Endothelial cell of umbilical vein (primary cell): ENCODE data around the gene ALK. TPM values are rescaled to one million over a fixed set of nuclear protein-coding genes. Genes with fewer than 3 reads are reported as not detected.

Experiments used
- BruUV-seq: library from RNA; stranded (reverse); fragments of 400-500 nt; replicated peaks from 2 replicates; lab custom pipeline; 2021; lab: Mats Ljungman, UMichigan
- CTCF ChIA-PET: fragments of 300-600, 350-600 bp; sonication (Branson Sonifier 250); formaldehyde crosslinking; loops from one replicate; lab custom pipeline; 2021; ENCODE audit warnings: antibody characterized with exemption, inconsistent platforms; lab: Charles Lee
- POLR2A ChIA-PET: fragments of 300-600, 350-600 bp; sonication (Branson Sonifier 250); formaldehyde crosslinking; loops from one replicate; lab custom pipeline; 2021; ENCODE audit warnings: antibody characterized with exemption, inconsistent platforms; lab: Charles Lee
- DNase-seq: peaks from one replicate; pipeline ENCODE4 v3.0.0-alpha.2; 2011; ENCODE audit warnings: low read depth, low spot score
- FAIRE-seq: peaks from 2 replicates; lab custom pipeline; 2011; peaks lifted over from hg19 to GRCh38; lab: Jason Lieb, UNC
- H2AFZ ChIP-seq: 2 replicates; pipeline ENCODE4 v1.6.0; 2012; ENCODE audit warnings: low read depth, low read length, control low read depth, inconsistent platforms
- H3K27ac ChIP-seq: 2 replicates; pipeline ENCODE4 v1.5.1; 2011; ENCODE audit warnings: low read depth, mild to moderate bottlenecking, control low read depth, low read length, moderate library complexity; ENCODE audit not compliant: insufficient read depth
- H3K27me3 ChIP-seq, 2 experiments: 2 replicates each; pipeline versions ENCODE4 v1.6.0 to v1.6.1; 2011; ENCODE audit warnings: low read length in 2 of 2, mixed read lengths in 1 of 2; ENCODE audit not compliant: control insufficient read depth in 2 of 2, insufficient read depth in 2 of 2
- H3K36me3 ChIP-seq, 2 experiments: 2 replicates in 1 of 2; 3 replicates in 1 of 2; pipeline ENCODE4 v1.5.1; 2011; ENCODE audit warnings: low read length in 2 of 2, mild to moderate bottlenecking in 1 of 2, moderate library complexity in 1 of 2; ENCODE audit not compliant: control insufficient read depth in 2 of 2, insufficient read depth in 2 of 2; ENCODE audit errors: extremely low read depth in 1 of 2
- H3K4me1 ChIP-seq: 3 replicates; pipeline ENCODE4 v1.5.1; 2011; ENCODE audit warnings: mild to moderate bottlenecking, low read length; ENCODE audit not compliant: control insufficient read depth, insufficient read depth; ENCODE audit errors: extremely low read depth
- H3K4me2 ChIP-seq: 2 replicates; pipeline ENCODE4 v1.6.1; 2011; ENCODE audit warnings: low read length, control low read depth, mixed read lengths; ENCODE audit not compliant: insufficient read depth
- H3K4me3 ChIP-seq, 3 experiments: fragments of 200-600 bp in 1 of 3; sonication (generic), shearing (Covaris generic) in 1 of 3; replicated peaks in 1 of 3; 2 replicates each; pipeline ENCODE4 v1.5.1; 2011 to 2016; ENCODE audit warnings: control low read depth in 3 of 3, low read length in 3 of 3, mild to moderate bottlenecking in 2 of 3, inconsistent platforms in 1 of 3, low read depth in 1 of 3, moderate library complexity in 1 of 3; ENCODE audit not compliant: insufficient read depth in 1 of 3
- H3K79me2 ChIP-seq: 2 replicates; pipeline ENCODE4 v1.6.0; 2012; ENCODE audit warnings: low read length, inconsistent platforms; ENCODE audit not compliant: control insufficient read depth, insufficient read depth
- H3K9ac ChIP-seq: replicated peaks from 2 replicates; pipeline ENCODE3; 2011; ENCODE audit warnings: low read length, control low read depth; ENCODE audit not compliant: insufficient read depth; ENCODE audit errors: extremely low read depth
- H3K9me1 ChIP-seq: replicated peaks from 3 replicates; pipeline ENCODE4 v1.6.0; 2011; ENCODE audit warnings: mild to moderate bottlenecking, low read length; ENCODE audit not compliant: control insufficient read depth, insufficient read depth; ENCODE audit errors: extremely low read depth
- H3K9me3 ChIP-seq: replicated peaks from 2 replicates; pipeline ENCODE4 v1.5.1; 2012; ENCODE audit warnings: low read length, inconsistent platforms; ENCODE audit not compliant: control insufficient read depth, insufficient read depth
- H4K20me1 ChIP-seq: replicated peaks from 2 replicates; pipeline ENCODE3; 2011; ENCODE audit warnings: mild to moderate bottlenecking, low read length; ENCODE audit not compliant: control insufficient read depth, insufficient read depth; ENCODE audit errors: extremely low read depth
- CTCF ChIP-seq, 2 donors: IDR thresholded peaks; 1 replicate in 1 of 2; 2 replicates in 1 of 2; pipeline ENCODE4 v1.5.1; 2011; ENCODE audit warnings: low read length in 2 of 2, mild to moderate bottlenecking in 2 of 2, moderate library complexity in 2 of 2, control low read depth in 1 of 2, inconsistent platforms in 1 of 2, low read depth in 1 of 2; ENCODE audit not compliant: insufficient read depth in 1 of 2; ENCODE audit errors: extremely low read depth in 1 of 2
- EZH2 ChIP-seq: IDR thresholded peaks from 2 replicates; pipeline ENCODE4 v1.6.1; 2012; ENCODE audit warnings: borderline replicate concordance, low read depth, mild to moderate bottlenecking, moderate library complexity, low read length, inconsistent platforms; ENCODE audit not compliant: severe bottlenecking
- FOS ChIP-seq: IDR thresholded peaks from 2 replicates; pipeline ENCODE4 v1.6.1; 2011; ENCODE audit warnings: mild to moderate bottlenecking, low read length, moderate library complexity, borderline replicate concordance; ENCODE audit not compliant: insufficient read depth
- GATA2 ChIP-seq: IDR thresholded peaks from 2 replicates; pipeline ENCODE4 v1.7.0; 2011; ENCODE audit warnings: low read depth, mild to moderate bottlenecking, moderate library complexity, mixed read lengths, low read length; ENCODE audit not compliant: insufficient read length, insufficient read depth
- JUN ChIP-seq: IDR thresholded peaks from 2 replicates; pipeline ENCODE4 v1.6.1; 2011; ENCODE audit warnings: borderline replicate concordance, low read depth; ENCODE audit not compliant: insufficient read length, insufficient read depth
- MYC ChIP-seq: IDR thresholded peaks from one replicate; pipeline ENCODE4 v1.6.1; 2011; ENCODE audit warnings: mild to moderate bottlenecking, low read depth, low read length
- POLR2A ChIP-seq: IDR thresholded peaks from 2 replicates; pipeline ENCODE4 v1.6.1; 2012; ENCODE audit warnings: low read depth, mild to moderate bottlenecking, control low read depth, low read length
- POLR2AphosphoS5 ChIP-seq: IDR thresholded peaks from 2 replicates; pipeline ENCODE4 v1.6.1; 2012; ENCODE audit warnings: low read depth, mild to moderate bottlenecking, control low read depth, low read length, moderate library complexity; ENCODE audit not compliant: insufficient read depth
- dilution Hi-C: fragments of 300-500 bp; cut with MboI; formaldehyde crosslinking; loops from one replicate; pipeline ENCODE4 v1.15.0; 2019; ENCODE audit warnings: low sequenced_read_pairs; ENCODE audit not compliant: extremely low pct_ligation_motif_present
- intact Hi-C: fragments of 100-400 bp; cut with micrococcal nuclease; formaldehyde crosslinking; loops from one replicate; pipeline ENCODE4 v1.10.0; 2022
- polyA plus RNA-seq, 4 experiments: library from polyadenylated mRNA; depleted of rRNA in 3 of 4; stranded (reverse) in 3 of 4; unstranded in 1 of 4; fragments of >200 nt; gene quantifications; 2 replicates each; pipeline versions ENCODE4 v1.2.1 to v1.2.3, GENCODE V29; 2011 to 2012; ENCODE audit warnings: missing spikeins in 1 of 4
- total RNA-seq: library from RNA; stranded (reverse); gene quantifications from 2 replicates; pipeline ENCODE4 v1.2.3, GENCODE V29; 2021
- TF ChIP-seq, protein P1 (sequence below): IDR thresholded peaks from 2 replicates; pipeline ENCODE4 v1.6.1; 2011; ENCODE audit not compliant: insufficient read depth, insufficient read length

The ALK gene
- total and polyA plus RNA-seq, 2 donors (not counting 3 experiments of a cell fraction or from before 2014, with no cell fraction given): not detected

DNA sequence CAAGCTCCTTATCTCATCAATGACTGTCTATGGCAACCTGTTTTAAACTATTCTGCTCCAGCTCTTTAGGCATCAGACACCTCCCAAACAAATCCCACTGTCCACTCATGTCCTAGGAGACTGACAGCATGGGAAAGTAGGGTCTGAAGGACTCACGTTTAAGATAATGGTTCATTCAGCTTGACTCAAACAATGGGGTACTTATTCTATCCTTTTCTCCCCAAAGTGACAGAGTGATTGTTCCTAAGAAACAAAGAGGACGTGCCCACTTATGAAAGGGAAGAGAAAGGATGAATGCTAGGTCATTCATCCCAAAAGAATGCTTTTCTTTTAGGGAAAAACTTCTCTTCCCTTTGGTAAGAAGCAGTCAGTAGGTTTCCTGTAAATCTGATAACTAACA is 41.9 kb downstream of the ALK start:
- FAIRE-seq (no peak), DNase-seq (no peak)
- H3K27me3 ChIP-seq: no peaks in the 10 kb centered on the region
- H3K9me3 ChIP-seq: peaks cover 2% of the 10 kb centered on the region
- no peaks in the 10 kb centered on the region for H3K4me1 ChIP-seq
- no peaks in the 10 kb centered on the region for H3K36me3 ChIP-seq
- intact Hi-C loops: no loop called here
- H3K9me1 ChIP-seq: no peaks in the 10 kb centered on the region
- no peak overlapping the region for H3K4me3 ChIP-seq
- no peaks in the 10 kb centered on the region for H4K20me1 ChIP-seq
- dilution Hi-C loops: no loop called here
- no peak for TF ChIP-seq GATA2
- TF ChIP-seq, protein P1, sequence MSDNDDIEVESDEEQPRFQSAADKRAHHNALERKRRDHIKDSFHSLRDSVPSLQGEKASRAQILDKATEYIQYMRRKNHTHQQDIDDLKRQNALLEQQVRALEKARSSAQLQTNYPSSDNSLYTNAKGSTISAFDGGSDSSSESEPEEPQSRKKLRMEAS: no peak
- no peak for TF ChIP-seq MYC
- TF ChIP-seq POLR2A: no peak
- TF ChIP-seq POLR2AphosphoS5: no peak
- TF ChIP-seq JUN: no peak
- no peak for TF ChIP-seq CTCF (IDR thresholded peaks at IDR 0.05; ENCODE audit: extremely low read depth in 1 of 2, insufficient read depth in 1 of 2, low read depth in 1 of 2, low read length in 2 of 2)
- no peak for TF ChIP-seq EZH2
- no peak for TF ChIP-seq FOS
- BruUV-seq: no TSS peak
- H2AFZ ChIP-seq: no peak overlapping the region
- ChIA-PET POLR2A (no interaction called here), CTCF (no interaction called here)
- no peak overlapping the region for H3K4me2 ChIP-seq
- no peak overlapping the region for H3K9ac ChIP-seq
- no peak overlapping the region for H3K27ac ChIP-seq
- no peaks in the 10 kb centered on the region for H3K79me2 ChIP-seq
